ENCODE measurements around the gene LRRIQ4. TPM values are rescaled to one million over a fixed set of nuclear protein-coding genes. Genes with fewer than 3 reads are reported as not detected.

Gene LRRIQ4
- total RNA-seq, 1 donor from 2014 or later = not detected

DNA sequence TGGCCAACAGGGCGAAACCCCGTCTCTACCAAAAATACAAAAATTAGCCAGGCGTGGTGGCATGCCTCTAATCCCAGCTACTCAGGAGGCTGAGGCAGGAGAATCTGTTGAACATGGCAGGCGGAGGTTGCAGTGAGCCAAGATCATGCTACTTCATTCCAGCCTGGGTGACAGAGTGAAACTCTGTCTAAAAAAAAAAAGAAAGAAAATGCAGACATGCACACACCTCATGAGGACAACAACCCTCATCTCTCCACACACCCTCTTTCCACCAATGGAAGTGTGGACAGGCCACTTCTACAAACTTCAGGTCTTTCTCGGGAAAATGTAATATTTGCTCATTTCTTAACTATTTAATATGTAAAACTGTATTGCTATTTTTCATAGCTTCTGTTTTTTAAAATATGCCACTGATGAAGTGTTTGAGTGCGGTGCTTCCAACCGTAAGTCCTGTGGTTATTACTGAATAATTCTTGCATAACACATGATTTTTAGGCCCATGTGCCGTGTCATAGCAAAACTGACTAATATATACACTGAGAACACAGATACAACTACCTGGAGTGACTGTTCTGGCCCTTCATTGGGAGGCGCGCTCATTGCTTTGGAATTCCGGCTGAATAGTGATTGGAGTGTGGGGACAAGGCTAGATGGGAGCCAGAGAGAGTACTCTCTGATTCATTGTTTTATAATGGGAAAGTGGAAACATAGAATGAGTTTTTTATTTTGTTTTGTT, 34.0 kb downstream of the LRRIQ4 start:
- Mint-ChIP-seq H3K4me3 (no peak overlapping the region), H3K27me3 (no peaks in the 10 kb centered on the region), H3K9me3 (no peaks in the 10 kb centered on the region), H3K27ac (no peak overlapping the region), H3K4me1 (ENCODE audit: unreplicated experiment) (no peaks in the 10 kb centered on the region), H3K36me3 (no peaks in the 10 kb centered on the region)
- TF ChIP-seq, protein P1, sequence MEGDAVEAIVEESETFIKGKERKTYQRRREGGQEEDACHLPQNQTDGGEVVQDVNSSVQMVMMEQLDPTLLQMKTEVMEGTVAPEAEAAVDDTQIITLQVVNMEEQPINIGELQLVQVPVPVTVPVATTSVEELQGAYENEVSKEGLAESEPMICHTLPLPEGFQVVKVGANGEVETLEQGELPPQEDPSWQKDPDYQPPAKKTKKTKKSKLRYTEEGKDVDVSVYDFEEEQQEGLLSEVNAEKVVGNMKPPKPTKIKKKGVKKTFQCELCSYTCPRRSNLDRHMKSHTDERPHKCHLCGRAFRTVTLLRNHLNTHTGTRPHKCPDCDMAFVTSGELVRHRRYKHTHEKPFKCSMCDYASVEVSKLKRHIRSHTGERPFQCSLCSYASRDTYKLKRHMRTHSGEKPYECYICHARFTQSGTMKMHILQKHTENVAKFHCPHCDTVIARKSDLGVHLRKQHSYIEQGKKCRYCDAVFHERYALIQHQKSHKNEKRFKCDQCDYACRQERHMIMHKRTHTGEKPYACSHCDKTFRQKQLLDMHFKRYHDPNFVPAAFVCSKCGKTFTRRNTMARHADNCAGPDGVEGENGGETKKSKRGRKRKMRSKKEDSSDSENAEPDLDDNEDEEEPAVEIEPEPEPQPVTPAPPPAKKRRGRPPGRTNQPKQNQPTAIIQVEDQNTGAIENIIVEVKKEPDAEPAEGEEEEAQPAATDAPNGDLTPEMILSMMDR (conservative IDR thresholded peaks at IDR 0.05) = no peak
- DNase-seq (ENCODE audit: extremely low spot score, unreplicated experiment) = no peak

DNA sequence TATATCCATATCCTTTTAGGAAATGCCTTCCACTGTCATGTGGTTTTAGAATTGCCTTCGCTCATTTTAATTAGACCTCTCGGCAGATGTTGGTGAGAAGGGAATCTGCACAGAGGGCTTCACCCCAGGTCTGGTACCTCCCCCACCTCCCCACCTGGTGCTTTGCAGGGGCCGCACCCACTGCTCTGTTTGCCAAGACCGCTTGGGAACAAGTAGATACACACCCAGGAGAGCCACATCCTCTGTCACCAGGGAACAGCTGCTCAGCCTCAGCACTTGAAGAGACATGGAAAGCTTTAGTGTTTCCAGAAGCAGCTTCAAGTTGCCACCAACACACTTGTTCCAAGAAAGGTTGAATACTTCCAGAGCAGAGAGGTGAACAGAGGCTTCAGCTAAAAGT, 35.2 kb downstream of the LRRIQ4 start:
- DNase-seq (ENCODE audit: extremely low spot score, unreplicated experiment) = no peak
- Mint-ChIP-seq H3K27me3 (no peaks in the 10 kb centered on the region), H3K36me3 (no peaks in the 10 kb centered on the region), H3K9me3 (no peaks in the 10 kb centered on the region), H3K4me3 (no peak overlapping the region), H3K4me1 (ENCODE audit: unreplicated experiment) (no peaks in the 10 kb centered on the region), H3K27ac (no peak overlapping the region)
- TF ChIP-seq, protein P1 (conservative IDR thresholded peaks at IDR 0.05) = no peak

DNA sequence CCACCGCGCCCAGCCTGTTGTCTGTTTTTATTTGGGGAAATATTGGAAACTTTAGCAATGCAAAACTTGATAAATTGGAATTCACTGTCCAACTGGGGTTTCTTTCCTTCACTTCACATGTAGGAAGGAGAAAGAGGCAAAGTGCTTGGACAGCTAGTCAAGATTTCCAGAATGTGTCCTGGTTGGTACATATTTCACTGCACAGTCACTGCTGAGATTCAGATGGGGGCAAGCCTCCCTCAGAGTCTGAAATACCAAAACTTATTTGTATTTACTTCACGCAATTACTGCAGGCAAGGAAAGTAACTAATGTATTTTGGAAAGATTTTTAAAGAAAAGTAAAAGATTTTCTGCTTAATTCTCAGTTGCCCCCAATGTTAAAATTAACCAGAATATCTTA, 36.1 kb downstream of the LRRIQ4 start:
- no peak overlapping the region for H3K27ac Mint-ChIP-seq
- no peaks in the 10 kb centered on the region for H3K9me3 Mint-ChIP-seq
- TF ChIP-seq, protein P1 (conservative IDR thresholded peaks at IDR 0.05) = no peak
- no peaks in the 10 kb centered on the region for H3K27me3 Mint-ChIP-seq
- H3K4me1 Mint-ChIP-seq (ENCODE audit: unreplicated experiment) = no peaks in the 10 kb centered on the region
- no peaks in the 10 kb centered on the region for H3K36me3 Mint-ChIP-seq
- H3K4me3 Mint-ChIP-seq = no peak overlapping the region
- no peak for DNase-seq (ENCODE audit: extremely low spot score, unreplicated experiment)

DNA sequence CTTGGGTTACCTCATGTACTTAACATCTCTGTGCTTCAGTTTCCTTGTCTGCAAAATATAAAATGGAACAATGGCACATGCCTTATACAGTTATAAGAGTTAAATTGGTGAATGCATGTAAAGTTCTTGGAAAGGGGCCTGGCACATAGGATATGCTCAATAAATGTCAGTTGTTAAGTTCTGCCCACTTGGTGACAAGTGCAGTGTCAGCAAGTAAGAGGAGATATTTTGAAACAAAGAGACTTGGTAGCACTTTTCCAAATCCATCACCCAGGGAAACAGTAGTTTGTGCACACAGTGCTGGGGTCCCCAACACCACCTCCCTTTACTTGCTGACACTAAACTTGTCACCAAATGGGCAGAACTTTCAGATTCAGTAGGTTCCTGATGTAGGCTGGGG, 37.9 kb downstream of the LRRIQ4 start:
- TF ChIP-seq, protein P1 (conservative IDR thresholded peaks at IDR 0.05) = no peak
- H3K36me3 Mint-ChIP-seq = no peaks in the 10 kb centered on the region
- H3K27ac Mint-ChIP-seq = no peak overlapping the region
- no peak for DNase-seq (ENCODE audit: extremely low spot score, unreplicated experiment)
- H3K27me3 Mint-ChIP-seq = no peaks in the 10 kb centered on the region
- H3K4me1 Mint-ChIP-seq (ENCODE audit: unreplicated experiment) = no peaks in the 10 kb centered on the region
- H3K9me3 Mint-ChIP-seq = no peaks in the 10 kb centered on the region
- no peak overlapping the region for H3K4me3 Mint-ChIP-seq

DNA sequence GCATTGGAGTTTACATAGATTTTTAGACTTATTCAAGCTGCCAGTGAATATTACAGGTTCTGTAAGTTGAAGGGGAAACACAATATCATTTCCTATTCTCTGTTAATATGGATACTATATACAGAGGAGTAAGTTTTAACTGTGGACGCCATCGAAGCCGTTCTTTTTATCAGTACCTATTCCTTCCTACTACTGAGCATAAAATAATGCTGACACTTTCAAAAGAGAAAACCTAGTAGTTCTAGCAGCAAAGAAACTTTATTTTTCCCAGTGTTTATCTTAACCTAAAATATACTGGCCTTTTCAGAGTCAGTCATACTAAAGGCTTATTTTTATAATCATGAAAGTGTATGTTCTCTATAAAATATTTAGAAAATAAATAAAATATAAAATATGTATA, 42.8 kb downstream of the LRRIQ4 start:
- DNase-seq (ENCODE audit: extremely low spot score, unreplicated experiment) = no peak
- Mint-ChIP-seq H3K4me1 (ENCODE audit: unreplicated experiment) (no peaks in the 10 kb centered on the region), H3K27ac (no peak overlapping the region), H3K27me3 (no peaks in the 10 kb centered on the region), H3K9me3 (no peaks in the 10 kb centered on the region), H3K4me3 (no peak overlapping the region), H3K36me3 (no peaks in the 10 kb centered on the region)
- TF ChIP-seq, protein P1 (conservative IDR thresholded peaks at IDR 0.05) = no peak
